Coronary artery (tissue), 2 donors: ENCODE results near the gene ROBO4.

Experiments used
- DNase-seq: peaks from one replicate; pipeline ENCODE4 v3.0.0-alpha.2; 2017; ENCODE audit warnings: low spot score
- H3K27ac ChIP-seq, 2 donors: fragments of 200-600 bp; sonication (generic); one replicate each; pipeline ENCODE4 v1.5.1; 2016 to 2019
- H3K4me3 ChIP-seq: fragments of 200-600 bp; sonication (generic); 2 replicates; pipeline ENCODE4 v1.5.1; 2016; ENCODE audit warnings: mild to moderate bottlenecking, moderate library complexity
- TF ChIP-seq, protein P1 (sequence below): fragments of 200-600 bp; sonication (generic); IDR thresholded peaks from one replicate; pipeline ENCODE4 v1.5.1; 2019; ENCODE audit warnings: antibody characterized with exemption

The ROBO4 gene

DNA sequence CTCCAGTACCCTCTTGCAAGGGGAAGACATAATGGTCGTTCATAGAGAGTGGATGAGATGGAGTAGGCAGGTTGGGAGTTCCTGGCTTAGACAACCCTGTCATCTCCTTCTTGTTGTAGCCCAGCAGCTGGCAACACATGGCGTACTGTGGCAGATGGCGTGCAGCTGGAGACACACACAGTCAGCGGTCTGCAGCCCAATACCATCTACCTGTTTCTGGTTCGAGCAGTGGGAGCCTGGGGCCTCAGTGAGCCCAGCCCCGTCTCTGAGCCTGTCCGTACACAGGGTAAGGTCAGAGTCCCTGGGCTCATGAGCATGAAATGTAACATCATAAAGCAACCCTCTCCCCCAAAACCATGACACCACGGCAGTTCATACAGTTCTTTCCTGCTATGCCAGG is 23.7 kb downstream of the ROBO4 start:
- TF ChIP-seq, protein P1, sequence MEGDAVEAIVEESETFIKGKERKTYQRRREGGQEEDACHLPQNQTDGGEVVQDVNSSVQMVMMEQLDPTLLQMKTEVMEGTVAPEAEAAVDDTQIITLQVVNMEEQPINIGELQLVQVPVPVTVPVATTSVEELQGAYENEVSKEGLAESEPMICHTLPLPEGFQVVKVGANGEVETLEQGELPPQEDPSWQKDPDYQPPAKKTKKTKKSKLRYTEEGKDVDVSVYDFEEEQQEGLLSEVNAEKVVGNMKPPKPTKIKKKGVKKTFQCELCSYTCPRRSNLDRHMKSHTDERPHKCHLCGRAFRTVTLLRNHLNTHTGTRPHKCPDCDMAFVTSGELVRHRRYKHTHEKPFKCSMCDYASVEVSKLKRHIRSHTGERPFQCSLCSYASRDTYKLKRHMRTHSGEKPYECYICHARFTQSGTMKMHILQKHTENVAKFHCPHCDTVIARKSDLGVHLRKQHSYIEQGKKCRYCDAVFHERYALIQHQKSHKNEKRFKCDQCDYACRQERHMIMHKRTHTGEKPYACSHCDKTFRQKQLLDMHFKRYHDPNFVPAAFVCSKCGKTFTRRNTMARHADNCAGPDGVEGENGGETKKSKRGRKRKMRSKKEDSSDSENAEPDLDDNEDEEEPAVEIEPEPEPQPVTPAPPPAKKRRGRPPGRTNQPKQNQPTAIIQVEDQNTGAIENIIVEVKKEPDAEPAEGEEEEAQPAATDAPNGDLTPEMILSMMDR = no peak
- H3K27ac ChIP-seq = no peak overlapping the region
- DNase-seq = peak; percentile 38
- H3K4me3 ChIP-seq = no peak overlapping the region

DNA sequence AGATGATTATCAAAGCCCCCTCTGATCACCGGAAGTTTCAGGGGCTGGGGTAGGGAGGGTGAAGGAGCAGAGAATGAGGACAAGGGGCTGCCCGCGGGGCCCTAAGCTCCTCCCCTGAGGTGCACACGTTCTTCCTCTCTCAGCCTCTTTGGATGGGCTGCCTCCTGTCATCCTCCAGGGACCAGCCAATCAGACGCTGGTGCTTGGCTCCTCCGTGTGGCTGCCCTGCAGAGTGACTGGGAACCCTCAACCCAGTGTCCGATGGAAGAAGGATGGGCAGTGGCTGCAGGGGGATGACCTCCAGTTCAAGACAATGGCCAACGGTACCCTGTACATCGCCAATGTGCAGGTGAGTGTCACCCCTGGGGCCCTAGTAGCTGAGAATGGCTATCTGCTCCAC is 24.9 kb downstream of the ROBO4 start:
- no peak overlapping the region for H3K4me3 ChIP-seq
- TF ChIP-seq, protein P1 = no peak

DNA sequence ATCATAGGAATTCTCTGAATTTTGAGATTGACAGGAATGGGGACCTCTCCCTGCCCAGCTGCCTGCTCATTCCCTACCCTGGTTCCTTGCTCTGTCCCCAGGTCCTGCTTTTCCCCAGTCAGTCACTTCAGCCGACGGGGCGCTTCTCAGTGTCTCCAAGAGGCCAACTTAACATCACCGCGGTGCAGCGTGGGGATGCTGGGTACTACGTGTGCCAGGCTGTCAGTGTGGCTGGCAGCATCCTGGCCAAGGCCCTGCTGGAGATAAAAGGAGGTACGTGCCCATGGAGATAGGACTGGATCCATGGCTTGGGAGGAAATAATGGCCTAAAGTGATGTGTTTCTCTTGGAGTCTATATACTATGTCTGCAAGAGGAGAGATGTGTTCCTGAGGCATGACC is 25.4 kb downstream of the ROBO4 start:
- no peak overlapping the region for H3K4me3 ChIP-seq
- TF ChIP-seq, protein P1 = no peak
- peak; percentile 58 for DNase-seq
- no peak overlapping the region for H3K27ac ChIP-seq

More for the DNA sequence above, 24.9 kb downstream of the ROBO4 start:
- H3K27ac ChIP-seq = no peak overlapping the region
- DNase-seq = peak; percentile 31

DNA sequence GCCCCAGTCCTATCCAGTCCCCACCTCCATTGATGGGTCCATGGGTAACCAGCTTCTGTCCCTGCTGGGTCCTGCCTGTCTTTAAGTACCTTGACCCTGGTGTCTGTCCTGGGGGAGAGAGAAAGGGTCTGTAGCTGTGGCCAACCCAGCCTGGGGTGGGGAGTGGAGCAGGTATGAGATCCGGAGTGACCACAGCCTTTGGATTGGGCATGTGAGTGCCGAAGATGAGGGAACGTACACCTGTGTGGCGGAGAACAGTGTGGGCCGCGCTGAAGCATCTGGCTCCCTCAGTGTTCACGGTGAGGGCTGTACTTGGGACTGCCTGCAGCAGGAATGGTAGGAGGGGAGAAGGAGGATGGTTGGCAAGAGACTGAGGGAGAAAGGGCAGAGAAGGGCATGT is 27.2 kb downstream of the ROBO4 start:
- TF ChIP-seq, protein P1 = no peak
- no peak for DNase-seq
- Histone ChIP-seq H3K4me3 (no peak overlapping the region), H3K27ac (no peak overlapping the region)

DNA sequence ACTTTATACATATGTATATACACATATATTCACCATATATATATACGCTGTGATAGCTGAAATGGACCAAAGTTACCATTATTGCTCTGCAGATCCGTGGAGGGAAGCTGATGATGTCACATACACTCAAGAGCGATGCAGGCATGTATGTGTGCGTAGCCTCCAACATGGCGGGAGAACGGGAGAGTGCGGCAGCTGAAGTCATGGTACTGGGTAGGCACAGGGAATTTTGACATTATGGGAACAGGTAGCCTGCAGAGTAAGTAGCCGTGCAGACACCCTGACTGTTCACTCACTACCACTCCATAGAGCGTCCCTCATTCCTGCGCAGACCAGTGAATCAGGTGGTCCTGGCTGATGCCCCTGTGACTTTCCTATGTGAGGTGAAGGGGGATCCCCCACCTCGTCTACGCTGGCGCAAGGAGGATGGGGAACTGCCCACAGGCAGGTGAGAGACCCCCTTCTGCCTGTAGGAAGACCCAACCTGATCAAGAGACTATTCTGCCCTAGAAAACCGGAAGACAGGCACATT is 27.7 kb downstream of the ROBO4 start:
- TF ChIP-seq, protein P1 = no peak
- DNase-seq = peak; percentile 64
- no peak overlapping the region for H3K4me3 ChIP-seq
- H3K27ac ChIP-seq = no peak overlapping the region

DNA sequence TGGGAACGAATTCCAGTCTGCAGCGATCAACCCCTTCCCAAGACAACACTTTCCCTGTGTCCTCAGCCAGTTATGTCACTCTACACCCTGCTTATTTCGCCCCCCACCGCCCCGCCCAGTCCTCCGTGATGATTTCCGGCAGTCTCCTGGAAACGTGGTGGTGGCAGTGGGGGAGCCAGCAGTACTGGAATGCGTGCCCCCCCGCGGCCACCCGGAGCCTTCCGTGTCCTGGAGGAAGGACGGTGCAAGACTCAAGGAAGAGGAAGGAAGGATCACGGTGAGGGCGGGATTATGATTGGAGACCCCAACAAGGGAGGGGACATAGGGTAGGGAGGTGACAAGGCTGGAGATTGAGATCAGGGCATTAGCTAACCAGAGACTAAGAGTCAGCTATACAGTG is 28.3 kb downstream of the ROBO4 start:
- H3K27ac ChIP-seq = no peak overlapping the region
- DNase-seq = peak; percentile 56
- TF ChIP-seq, protein P1 = no peak
- H3K4me3 ChIP-seq = peak overlapping the region; percentile 26
